A549 treated with GW870086 at 1 μM for 4 hours (cell line): ENCODE results near the gene NIPSNAP3A. TPM values are rescaled to one million over a fixed set of nuclear protein-coding genes. Genes with fewer than 3 reads are reported as not detected.

Source experiments
- total RNA-seq: library from RNA; stranded (reverse); fragments of 200-300 nt; extraction: Qiagen RNA extraction; gene quantifications from 5 replicates; pipeline ENCODE4 v1.2.3, GENCODE V29; 2022; ENCODE audit warnings: low read depth

The NIPSNAP3A gene
- 10.2 to 15.7 TPM (median 13.9 TPM) in 5 replicates for total RNA-seq

GRCh38 chr9:104747565-104748358, at the start of gene NIPSNAP3A:
Gene NIPSNAP3A, plus strand, starts transcription at chr9:104747683. Its CDS starts 110 bp downstream, at chr9:104747793.

Other genes with a start within 250 kb of the NIPSNAP3A start
- gene OR13F1, start 243.4 kb upstream of the NIPSNAP3A start, total RNA-seq = not detected in 5 replicates
- not detected in 5 replicates for gene OR13C4, start 220.5 kb upstream of the NIPSNAP3A start, total RNA-seq
- gene OR13C3, start 210.8 kb upstream of the NIPSNAP3A start, total RNA-seq = not detected in 5 replicates
- gene OR13C8, start 178.5 kb upstream of the NIPSNAP3A start, total RNA-seq = not detected in 5 replicates
- not detected in 5 replicates for gene OR13C5, start 148.3 kb upstream of the NIPSNAP3A start, total RNA-seq
- not detected in 5 replicates for gene OR13C2, start 142.1 kb upstream of the NIPSNAP3A start, total RNA-seq
- gene OR13C9, start 129.5 kb upstream of the NIPSNAP3A start, total RNA-seq = not detected in 5 replicates
- not detected in 5 replicates for gene OR13D1, start 53.2 kb upstream of the NIPSNAP3A start, total RNA-seq
- 0.48 to 0.73 TPM (median 0.59 TPM) in 5 replicates for gene NIPSNAP3B, start 16.4 kb downstream of the NIPSNAP3A start, total RNA-seq
- 2.6 to 4.4 TPM (median 4.0 TPM) in 5 replicates for gene ABCA1, start 180.5 kb downstream of the NIPSNAP3A start, total RNA-seq